GM23338 (cell line): ENCODE measurements around the gene FXYD6.

Source experiments
- CREB1 ChIP-seq: fragments of 250-450 bp; sonication (Bioruptor Pico); IDR thresholded peaks from 2 replicates; pipeline ENCODE4 v1.5.0; 2020; ENCODE audit warnings: low read depth, mild to moderate bottlenecking, moderate library complexity
- EZH2 ChIP-seq: fragments of 200-600 bp; sonication (generic); IDR thresholded peaks from one replicate; pipeline ENCODE4 v1.8.0; 2017; ENCODE audit warnings: antibody characterized with exemption, mild to moderate bottlenecking, low read depth; ENCODE audit not compliant: unreplicated experiment
- EZH2phosphoT487 ChIP-seq: fragments of 200-600 bp; sonication (generic); IDR thresholded peaks from one replicate; pipeline ENCODE4 v1.8.1; 2018; ENCODE audit warnings: antibody characterized with exemption; ENCODE audit not compliant: unreplicated experiment
- JUNB ChIP-seq: IDR thresholded peaks from one replicate; pipeline ENCODE4 v1.6.1; 2016; ENCODE audit warnings: antibody characterized with exemption; ENCODE audit not compliant: unreplicated experiment
- NANOG ChIP-seq: IDR thresholded peaks from 2 replicates; pipeline ENCODE4 v1.6.1; 2016; ENCODE audit warnings: antibody characterized with exemption, borderline replicate concordance
- POLR2AphosphoS5 ChIP-seq: IDR thresholded peaks from 2 replicates; pipeline ENCODE4 v1.6.1; 2016; ENCODE audit warnings: antibody characterized with exemption, low read depth
- STAT1 ChIP-seq: IDR thresholded peaks from one replicate; pipeline ENCODE4 v1.6.1; 2016; ENCODE audit warnings: antibody characterized with exemption; ENCODE audit not compliant: unreplicated experiment
- ZNF114 ChIP-seq: fragments of 250-450 bp; sonication (Bioruptor Pico); IDR thresholded peaks from 2 replicates; pipeline ENCODE4 v1.5.0; 2020; ENCODE audit warnings: mild to moderate bottlenecking, moderate library complexity
- TF ChIP-seq, protein P1 (sequence below), 2 experiments: fragments of 200-600 bp in 1 of 2; sonication (generic) in 1 of 2; conservative IDR thresholded peaks; 2 replicates each; pipeline versions ENCODE4 v1.5.1 to v1.6.1; 2016 to 2017; ENCODE audit warnings: antibody characterized with exemption in 2 of 2, low read depth in 2 of 2, mild to moderate bottlenecking in 2 of 2, moderate library complexity in 1 of 2
- TF ChIP-seq, protein P2 (sequence below): IDR thresholded peaks from one replicate; pipeline ENCODE4 v1.6.1; 2018; ENCODE audit warnings: antibody characterized with exemption; ENCODE audit not compliant: unreplicated experiment
- TF ChIP-seq, protein P3 (sequence below): IDR thresholded peaks from 2 replicates; pipeline ENCODE4 v1.6.1; 2016; ENCODE audit warnings: antibody characterized with exemption

DNA sequence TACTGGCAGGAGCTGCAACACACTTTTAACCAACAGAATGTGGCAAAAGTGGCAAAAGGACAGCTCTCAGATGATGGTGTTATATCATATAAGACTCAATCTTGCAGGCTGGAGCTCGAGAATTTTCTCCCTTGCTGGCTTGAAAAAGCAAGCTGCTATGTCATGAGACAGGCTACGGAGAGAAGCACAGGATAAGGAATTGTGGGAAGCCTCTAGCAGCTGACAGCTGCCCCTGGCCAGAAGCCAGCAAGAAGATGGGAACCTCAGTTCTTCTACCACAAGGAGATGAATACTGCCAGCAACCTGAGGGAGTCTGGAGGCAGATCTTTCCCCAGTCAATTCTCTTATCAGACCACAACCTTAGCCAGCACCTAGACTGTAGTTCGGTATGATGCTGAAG lies 24.6 kb downstream of the FXYD6 start:
- TF ChIP-seq, protein P1, sequence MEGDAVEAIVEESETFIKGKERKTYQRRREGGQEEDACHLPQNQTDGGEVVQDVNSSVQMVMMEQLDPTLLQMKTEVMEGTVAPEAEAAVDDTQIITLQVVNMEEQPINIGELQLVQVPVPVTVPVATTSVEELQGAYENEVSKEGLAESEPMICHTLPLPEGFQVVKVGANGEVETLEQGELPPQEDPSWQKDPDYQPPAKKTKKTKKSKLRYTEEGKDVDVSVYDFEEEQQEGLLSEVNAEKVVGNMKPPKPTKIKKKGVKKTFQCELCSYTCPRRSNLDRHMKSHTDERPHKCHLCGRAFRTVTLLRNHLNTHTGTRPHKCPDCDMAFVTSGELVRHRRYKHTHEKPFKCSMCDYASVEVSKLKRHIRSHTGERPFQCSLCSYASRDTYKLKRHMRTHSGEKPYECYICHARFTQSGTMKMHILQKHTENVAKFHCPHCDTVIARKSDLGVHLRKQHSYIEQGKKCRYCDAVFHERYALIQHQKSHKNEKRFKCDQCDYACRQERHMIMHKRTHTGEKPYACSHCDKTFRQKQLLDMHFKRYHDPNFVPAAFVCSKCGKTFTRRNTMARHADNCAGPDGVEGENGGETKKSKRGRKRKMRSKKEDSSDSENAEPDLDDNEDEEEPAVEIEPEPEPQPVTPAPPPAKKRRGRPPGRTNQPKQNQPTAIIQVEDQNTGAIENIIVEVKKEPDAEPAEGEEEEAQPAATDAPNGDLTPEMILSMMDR (conservative IDR thresholded peaks at IDR 0.05; ENCODE audit: low read depth in 2 of 2), result no peak
- no peak for TF ChIP-seq EZH2
- TF ChIP-seq POLR2AphosphoS5, result no peak
- TF ChIP-seq, protein P2, sequence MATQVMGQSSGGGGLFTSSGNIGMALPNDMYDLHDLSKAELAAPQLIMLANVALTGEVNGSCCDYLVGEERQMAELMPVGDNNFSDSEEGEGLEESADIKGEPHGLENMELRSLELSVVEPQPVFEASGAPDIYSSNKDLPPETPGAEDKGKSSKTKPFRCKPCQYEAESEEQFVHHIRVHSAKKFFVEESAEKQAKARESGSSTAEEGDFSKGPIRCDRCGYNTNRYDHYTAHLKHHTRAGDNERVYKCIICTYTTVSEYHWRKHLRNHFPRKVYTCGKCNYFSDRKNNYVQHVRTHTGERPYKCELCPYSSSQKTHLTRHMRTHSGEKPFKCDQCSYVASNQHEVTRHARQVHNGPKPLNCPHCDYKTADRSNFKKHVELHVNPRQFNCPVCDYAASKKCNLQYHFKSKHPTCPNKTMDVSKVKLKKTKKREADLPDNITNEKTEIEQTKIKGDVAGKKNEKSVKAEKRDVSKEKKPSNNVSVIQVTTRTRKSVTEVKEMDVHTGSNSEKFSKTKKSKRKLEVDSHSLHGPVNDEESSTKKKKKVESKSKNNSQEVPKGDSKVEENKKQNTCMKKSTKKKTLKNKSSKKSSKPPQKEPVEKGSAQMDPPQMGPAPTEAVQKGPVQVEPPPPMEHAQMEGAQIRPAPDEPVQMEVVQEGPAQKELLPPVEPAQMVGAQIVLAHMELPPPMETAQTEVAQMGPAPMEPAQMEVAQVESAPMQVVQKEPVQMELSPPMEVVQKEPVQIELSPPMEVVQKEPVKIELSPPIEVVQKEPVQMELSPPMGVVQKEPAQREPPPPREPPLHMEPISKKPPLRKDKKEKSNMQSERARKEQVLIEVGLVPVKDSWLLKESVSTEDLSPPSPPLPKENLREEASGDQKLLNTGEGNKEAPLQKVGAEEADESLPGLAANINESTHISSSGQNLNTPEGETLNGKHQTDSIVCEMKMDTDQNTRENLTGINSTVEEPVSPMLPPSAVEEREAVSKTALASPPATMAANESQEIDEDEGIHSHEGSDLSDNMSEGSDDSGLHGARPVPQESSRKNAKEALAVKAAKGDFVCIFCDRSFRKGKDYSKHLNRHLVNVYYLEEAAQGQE, result no peak
- TF ChIP-seq CREB1, result no peak
- TF ChIP-seq, protein P3, sequence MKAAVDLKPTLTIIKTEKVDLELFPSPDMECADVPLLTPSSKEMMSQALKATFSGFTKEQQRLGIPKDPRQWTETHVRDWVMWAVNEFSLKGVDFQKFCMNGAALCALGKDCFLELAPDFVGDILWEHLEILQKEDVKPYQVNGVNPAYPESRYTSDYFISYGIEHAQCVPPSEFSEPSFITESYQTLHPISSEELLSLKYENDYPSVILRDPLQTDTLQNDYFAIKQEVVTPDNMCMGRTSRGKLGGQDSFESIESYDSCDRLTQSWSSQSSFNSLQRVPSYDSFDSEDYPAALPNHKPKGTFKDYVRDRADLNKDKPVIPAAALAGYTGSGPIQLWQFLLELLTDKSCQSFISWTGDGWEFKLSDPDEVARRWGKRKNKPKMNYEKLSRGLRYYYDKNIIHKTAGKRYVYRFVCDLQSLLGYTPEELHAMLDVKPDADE, result no peak
- TF ChIP-seq STAT1, result no peak
- TF ChIP-seq NANOG, result no peak
- TF ChIP-seq EZH2phosphoT487, result no peak
- no peak for TF ChIP-seq ZNF114 (CRISPR knock-in tag)
- TF ChIP-seq JUNB, result no peak
